CD4-positive, alpha-beta T cell treated with Interleukin-12 subunit alpha and Interleukin-12 subunit beta, for 1 hour (primary cell): ENCODE data around the gene OR2A14.
"Not testable (repeated sequence)": the region's sequence is repeated elsewhere in the genome, so short reads cannot be mapped to it uniquely, and the experiment has no call there.

Experiments used
- DNase-seq: peaks from one replicate; pipeline ENCODE4 v3.0.0-alpha.2; 2020

Gene OR2A14

GRCh38 chr7:144158861-144159260 is 35.9 kb downstream of the OR2A14 start:
- DNase-seq, result no peak

GRCh38 chr7:144164784-144165183 is 41.8 kb downstream of the OR2A14 start:
- no peak for DNase-seq

- not testable (repeated sequence) for DNase-seq
Measured at GRCh38 chr7:144171594-144172350, 48.8 kb downstream of the OR2A14 start.

- DNase-seq, result no peak
Measured at GRCh38 chr7:144174613-144175012, 51.6 kb downstream of the OR2A14 start.

- peak; percentile 65 for DNase-seq
Measured at GRCh38 chr7:144178380-144179164, 55.6 kb downstream of the OR2A14 start.

GRCh38 chr7:144179165-144179479 is 56.1 kb downstream of the OR2A14 start:
- not testable (repeated sequence) for DNase-seq
